Measurements from ENCODE around the gene HNF1A. TPM values are rescaled to one million over a fixed set of nuclear protein-coding genes. Genes with fewer than 3 reads are reported as not detected.

HNF1A gene
- total and polyA plus RNA-seq, 2 of the 13 experiments (the other 11 are each of a cell fraction or from before 2014, with no cell fraction given): 13.4 to 34.7 TPM

DNA sequence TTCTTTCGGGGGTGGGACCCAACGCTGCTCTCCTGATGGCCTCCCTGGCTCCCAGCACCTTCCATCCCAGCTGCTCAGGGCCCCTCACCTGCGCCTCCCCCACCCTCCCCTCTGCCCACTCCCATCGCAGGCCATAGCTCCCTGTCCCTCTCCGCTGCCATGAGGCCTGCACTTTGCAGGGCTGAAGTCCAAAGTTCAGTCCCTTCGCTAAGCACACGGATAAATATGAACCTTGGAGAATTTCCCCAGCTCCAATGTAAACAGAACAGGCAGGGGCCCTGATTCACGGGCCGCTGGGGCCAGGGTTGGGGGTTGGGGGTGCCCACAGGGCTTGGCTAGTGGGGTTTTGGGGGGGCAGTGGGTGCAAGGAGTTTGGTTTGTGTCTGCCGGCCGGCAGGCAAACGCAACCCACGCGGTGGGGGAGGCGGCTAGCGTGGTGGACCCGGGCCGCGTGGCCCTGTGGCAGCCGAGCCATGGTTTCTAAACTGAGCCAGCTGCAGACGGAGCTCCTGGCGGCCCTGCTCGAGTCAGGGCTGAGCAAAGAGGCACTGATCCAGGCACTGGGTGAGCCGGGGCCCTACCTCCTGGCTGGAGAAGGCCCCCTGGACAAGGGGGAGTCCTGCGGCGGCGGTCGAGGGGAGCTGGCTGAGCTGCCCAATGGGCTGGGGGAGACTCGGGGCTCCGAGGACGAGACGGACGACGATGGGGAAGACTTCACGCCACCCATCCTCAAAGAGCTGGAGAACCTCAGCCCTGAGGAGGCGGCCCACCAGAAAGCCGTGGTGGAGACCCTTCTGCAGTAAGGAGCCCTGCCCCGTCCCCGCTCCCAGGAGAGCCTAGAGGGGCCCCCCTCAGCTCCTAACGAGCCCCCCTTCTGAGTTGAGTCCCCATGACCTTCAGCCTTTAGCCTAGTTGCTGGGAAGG is at the start of gene HNF1A (continued):
- TF ChIP-seq ZNF619 (CRISPR knock-in tag; IDR thresholded peaks at IDR 0.05) (no peak), MZF1 (CRISPR knock-in tag; IDR thresholded peaks at IDR 0.05; ENCODE audit: borderline replicate concordance) (no peak), ZNF329 (CRISPR knock-in tag; IDR thresholded peaks at IDR 0.05; ENCODE audit: low read depth) (no peak), ZNF891 (CRISPR knock-in tag; IDR thresholded peaks at IDR 0.05) (0 out of 2 replicates have a peak, but pooled peaks have one; percentile 8), ATF4 (CRISPR knock-in tag; IDR thresholded peaks at IDR 0.05) (peak in 1 of 2 experiments; percentile 39; a peak in 1 of 4 replicates), ZNF292 (CRISPR knock-in tag; IDR thresholded peaks at IDR 0.05; ENCODE audit: borderline replicate concordance, low read depth) (peak; percentile 73; the same call in 1 of the 2 replicates), ZNF558 (CRISPR knock-in tag; IDR thresholded peaks at IDR 0.05; ENCODE audit: borderline replicate concordance) (no peak), BHLHE40 (IDR thresholded peaks at IDR 0.05; ENCODE audit: low read length) (peak; percentile 67; the same call in 1 of the 2 replicates), HDAC1 (CRISPR knock-in tag; IDR thresholded peaks at IDR 0.05) (peak; percentile 94), TFDP1 (CRISPR knock-in tag; IDR thresholded peaks at IDR 0.05; ENCODE audit: borderline replicate concordance) (peak; percentile 58; the same call in 1 of the 2 replicates), EZH2 (conservative IDR thresholded peaks at IDR 0.05; ENCODE audit: low read depth, low read length) (no peak), CTCF (CRISPR knock-in tag; IDR thresholded peaks at IDR 0.05) (no peak), YEATS2 (CRISPR knock-in tag; IDR thresholded peaks at IDR 0.05; ENCODE audit: borderline replicate concordance) (peak; percentile 62), CENPX (CRISPR knock-in tag; IDR thresholded peaks at IDR 0.05) (no peak), ZNF124 (CRISPR knock-in tag; IDR thresholded peaks at IDR 0.05) (no peak), HOXD1 (CRISPR knock-in tag; IDR thresholded peaks at IDR 0.05) (peak; percentile 29; the same call in 1 of the 2 replicates), ZMAT3 (CRISPR knock-in tag; conservative IDR thresholded peaks at IDR 0.05) (peak; percentile 76), AGO1 (IDR thresholded peaks at IDR 0.05; ENCODE audit: low read depth, low read length, poor library complexity, severe bottlenecking) (peak; percentile 59)
- TF ChIP-seq, protein P1, sequence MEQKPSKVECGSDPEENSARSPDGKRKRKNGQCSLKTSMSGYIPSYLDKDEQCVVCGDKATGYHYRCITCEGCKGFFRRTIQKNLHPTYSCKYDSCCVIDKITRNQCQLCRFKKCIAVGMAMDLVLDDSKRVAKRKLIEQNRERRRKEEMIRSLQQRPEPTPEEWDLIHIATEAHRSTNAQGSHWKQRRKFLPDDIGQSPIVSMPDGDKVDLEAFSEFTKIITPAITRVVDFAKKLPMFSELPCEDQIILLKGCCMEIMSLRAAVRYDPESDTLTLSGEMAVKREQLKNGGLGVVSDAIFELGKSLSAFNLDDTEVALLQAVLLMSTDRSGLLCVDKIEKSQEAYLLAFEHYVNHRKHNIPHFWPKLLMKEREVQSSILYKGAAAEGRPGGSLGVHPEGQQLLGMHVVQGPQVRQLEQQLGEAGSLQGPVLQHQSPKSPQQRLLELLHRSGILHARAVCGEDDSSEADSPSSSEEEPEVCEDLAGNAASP (CRISPR knock-in tag; IDR thresholded peaks at IDR 0.05; ENCODE audit: borderline replicate concordance): peak; percentile 83

All from HepG2 (cell line).